Muscle of arm (tissue), 12 donors: ENCODE data around the gene CD48. TPM values are rescaled to one million over a fixed set of nuclear protein-coding genes. Genes with fewer than 3 reads are reported as not detected.
"Not testable (repeated sequence)": the region's sequence is repeated elsewhere in the genome, so short reads cannot be mapped to it uniquely, and the experiment has no call there.

Source experiments
- DNase-seq: peaks from one replicate; pipeline ENCODE4 v3.0.0-alpha.2; 2013
- polyA plus RNA-seq, 12 donors: library from polyadenylated mRNA; unstranded; fragments of 120-200 nt; gene quantifications; one replicate each; pipeline ENCODE4 v1.2.1, GENCODE V29; 2013; ENCODE audit not compliant: insufficient read length in 12 of 12

CD48 gene
- polyA plus RNA-seq, 12 donors: 1.1 to 7.4 (median 1.4) TPM; not detected in 2

DNA sequence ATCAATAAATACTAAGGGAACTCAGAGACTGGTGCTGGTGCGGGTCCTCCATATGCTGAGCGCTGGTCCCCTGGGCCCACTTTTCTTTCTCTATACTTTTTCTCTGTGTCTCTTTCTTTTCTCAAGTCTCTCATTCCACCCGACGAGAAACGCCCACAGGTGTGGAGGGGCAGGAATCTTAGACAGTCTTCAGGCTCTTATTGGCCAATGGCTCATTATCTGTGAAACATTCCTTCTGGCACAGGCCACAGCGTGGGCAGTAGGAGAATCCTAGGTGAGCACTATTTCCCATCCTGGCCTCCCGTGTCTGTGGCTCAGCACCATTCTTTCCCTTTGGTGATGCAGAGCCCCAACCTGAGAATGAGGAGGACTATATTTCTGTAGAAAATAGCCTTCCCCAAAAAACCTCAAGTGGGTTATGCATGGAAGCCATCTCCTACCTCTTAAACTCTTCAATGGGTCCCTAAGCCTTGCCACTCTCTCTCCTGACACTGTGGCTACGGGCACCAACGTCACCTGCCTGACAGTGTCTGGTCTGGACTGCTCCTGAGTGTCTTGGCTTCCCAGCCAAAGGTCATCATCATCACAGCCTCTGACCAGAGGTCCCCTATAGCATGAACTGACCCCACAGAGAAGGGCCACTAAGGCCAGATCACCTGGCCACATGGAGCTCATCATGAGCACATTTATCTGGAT is 58.5 kb downstream of the CD48 start:
- DNase-seq: no peak

DNA sequence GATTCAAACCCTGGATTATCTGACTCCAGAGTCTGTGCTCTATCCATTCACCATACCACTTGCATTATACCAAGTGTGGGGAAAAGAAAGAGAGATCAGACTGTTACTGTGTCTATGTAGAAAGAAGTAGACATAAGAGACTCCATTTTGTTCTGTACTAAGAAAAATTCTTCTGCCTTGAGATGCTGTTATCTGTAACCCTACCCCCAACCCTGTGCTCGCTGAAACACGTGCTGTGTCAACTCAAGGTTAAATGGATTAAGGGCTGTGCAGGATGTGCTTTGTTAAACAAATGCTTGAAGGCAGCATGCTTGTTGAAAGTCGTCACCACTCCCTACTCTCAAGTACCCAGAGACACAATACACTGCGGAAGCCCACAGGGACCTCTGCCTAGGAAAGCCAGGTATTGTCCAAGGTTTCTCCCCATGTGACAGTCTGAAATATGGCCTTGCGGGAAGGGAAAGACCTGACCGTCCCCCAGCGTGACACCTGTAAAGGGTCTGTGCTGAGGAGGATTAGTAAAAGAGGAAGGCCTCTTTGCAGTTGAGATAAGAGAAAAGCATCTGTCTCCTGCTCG is 59.5 kb downstream of the CD48 start:
- DNase-seq: not testable (repeated sequence)

DNA sequence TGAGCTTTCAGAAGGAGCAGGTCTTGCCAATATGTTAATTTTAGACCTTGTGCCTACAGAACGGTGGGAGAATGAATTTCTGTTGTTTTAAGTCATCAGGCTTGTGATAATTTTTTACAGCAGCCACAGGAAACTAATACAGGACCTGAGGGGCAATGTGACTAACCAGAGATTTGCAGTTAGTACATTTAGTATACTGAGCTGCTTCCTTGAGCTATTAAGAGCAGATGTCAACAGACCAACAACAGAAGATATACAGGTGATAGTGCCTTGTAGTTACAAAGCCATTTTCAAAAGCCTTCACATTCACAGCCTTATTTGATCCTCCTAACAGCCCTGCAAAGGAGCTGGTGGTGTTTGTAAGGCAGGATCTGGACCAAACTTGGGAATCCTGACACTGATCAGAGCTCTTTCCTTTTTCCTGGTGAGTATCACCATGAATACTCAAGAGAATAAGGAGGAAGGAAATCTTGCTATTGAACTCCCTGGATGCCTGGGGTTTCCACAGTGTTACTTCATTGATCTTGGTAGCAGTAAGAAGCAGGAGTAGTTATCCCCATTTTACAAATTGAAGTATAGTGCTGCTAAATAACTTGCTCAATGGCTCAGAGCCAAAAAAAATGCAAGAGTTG is 60.1 kb downstream of the CD48 start:
- no peak for DNase-seq

DNA sequence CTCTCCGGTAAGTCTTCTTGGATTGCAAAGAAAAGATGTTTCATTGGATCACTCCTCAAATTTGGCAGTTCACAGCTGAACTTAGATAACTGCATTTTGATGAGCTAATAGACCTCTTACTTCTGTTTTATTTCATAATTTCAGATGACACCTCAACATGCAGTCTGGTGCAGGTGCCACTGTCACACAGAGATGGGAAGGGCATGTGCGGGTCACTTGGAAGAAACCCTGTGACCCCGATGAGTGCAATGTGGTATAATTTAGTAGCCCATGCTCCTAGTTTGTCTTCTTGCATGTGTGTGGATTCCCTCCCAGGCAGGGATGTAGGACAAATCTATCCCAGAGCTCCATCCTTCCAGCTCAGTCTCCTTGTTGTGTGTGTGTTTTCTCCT is 64.3 kb downstream of the CD48 start:
- DNase-seq: no peak

DNA sequence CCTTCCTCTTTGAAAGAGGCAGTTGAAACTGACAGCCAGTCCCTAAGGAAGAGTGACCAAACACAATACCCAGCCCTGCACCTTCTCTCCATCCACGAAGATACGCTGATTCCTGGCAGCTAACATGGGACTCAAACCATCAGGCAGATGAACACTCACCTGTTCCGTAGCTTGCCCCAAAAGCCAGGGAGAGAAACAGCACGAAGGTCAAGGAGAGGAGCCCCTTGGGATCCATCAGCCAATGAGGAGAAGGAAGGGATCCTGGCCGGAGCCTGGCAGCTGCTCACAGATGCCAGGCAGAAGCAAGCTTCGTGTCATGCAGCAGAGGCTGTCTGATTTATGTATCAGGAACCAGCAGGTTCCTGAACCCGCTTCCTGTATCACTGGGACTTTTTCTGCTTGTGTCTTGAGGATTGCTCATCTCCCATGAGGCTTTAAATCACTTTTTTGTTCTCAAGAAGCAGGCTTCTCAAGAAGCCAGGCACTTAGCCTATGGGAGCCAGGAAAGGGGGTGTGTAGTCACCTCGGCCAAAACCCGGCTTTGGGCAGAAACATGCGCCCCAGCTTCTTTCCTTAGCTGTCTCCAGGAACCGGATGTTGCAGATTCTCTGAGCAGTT is 64.8 kb downstream of the CD48 start, which contains the start of gene SLAMF1:
Gene SLAMF1 (minus strand): TSS at position 334 of the 618 bp plus-strand sequence. CDS start 99 bp downstream, at position 235.
- no peak for DNase-seq

DNA sequence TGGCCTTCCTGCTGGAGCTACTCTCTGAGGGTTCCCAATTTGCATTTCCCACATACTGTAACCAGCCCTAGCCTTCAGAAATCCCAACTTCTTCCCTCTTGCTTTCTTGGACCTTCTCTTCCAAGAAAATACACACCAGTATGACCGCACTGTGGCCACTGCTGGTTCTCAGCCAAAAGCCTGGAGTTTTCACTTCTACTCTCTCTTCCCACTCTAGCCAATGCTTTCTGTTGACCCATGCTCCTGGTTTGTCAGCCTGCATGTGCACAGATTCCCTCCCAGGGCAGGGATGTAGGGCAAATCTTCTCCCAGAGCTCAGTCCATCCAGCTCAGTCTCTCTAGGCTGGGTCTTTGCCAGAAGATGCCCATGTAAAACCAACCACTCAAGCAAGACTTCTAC is 65.4 kb downstream of the CD48 start:
- DNase-seq: no peak

DNA sequence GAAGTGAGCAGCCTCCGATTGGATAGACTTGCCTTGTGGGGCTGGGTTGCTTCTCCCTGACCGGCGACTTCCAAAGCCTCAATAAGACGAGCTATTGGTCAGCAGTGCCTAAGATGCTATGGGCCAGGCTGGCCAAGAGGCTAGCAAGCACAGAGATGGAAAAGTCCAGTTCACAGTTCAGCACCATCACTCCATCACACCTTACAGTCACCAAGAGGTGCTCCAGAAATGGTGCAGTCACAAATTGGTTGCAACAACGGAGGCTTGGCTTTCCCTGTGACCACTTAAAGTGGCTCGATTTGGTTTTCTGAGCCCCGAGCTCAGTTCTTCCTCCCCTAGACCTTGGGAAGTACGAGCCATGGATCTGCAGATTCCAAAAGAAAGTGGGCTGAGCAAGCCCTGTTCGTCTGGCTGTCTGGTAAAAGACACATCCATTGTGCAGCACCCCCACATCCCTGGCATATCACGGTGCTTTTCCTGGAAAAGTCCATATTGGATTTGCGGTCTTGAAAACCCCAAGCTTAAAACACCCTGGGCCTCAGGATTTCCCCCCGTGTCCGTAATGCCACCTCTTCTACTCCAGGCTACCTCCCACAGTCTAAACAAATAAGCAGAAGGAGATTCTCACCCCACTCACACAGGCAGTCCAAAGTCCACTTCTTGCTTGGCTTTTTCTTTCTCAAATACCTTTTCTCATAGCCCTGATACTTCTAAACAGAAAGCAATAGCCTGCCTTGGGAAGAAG is 66.1 kb downstream of the CD48 start:
- no peak for DNase-seq

DNA sequence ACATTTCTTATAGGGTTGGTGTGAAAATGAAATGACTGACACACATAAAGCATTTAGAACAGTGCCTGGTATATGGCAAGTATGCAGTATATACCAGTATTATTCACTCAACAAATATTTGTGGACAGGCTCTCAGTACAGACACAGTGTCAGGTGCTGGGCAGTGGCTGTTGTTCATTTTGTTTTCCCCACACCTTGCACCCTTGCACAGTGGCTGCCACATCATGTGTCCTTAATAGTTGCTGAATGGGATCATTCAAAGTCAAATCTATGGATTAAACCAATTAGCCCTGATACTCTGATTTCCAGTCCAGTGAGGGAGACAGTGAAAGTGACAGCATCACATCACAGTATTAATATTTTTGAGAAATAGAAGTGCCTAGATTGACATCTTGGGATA is 67.2 kb downstream of the CD48 start:
- DNase-seq: no peak

DNA sequence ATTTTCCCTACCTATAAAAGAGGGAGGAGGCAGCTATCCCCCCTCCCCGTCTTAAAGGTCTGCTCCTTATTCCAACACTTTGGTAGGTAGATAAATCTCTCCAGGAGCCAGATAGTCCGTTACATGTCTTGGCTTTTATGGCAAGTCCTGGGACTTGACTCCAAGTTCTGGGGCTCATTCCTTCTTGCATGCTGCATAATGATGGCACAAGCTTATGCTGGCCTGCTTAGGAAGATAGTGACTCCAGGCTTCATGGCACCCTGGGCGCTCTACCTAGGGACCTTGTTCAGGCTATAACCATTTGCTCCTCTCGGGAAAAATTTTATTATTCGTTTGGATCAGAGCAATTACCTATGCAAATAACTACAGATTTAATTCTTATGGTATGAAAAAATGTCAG is 68.5 kb downstream of the CD48 start:
- no peak for DNase-seq

DNA sequence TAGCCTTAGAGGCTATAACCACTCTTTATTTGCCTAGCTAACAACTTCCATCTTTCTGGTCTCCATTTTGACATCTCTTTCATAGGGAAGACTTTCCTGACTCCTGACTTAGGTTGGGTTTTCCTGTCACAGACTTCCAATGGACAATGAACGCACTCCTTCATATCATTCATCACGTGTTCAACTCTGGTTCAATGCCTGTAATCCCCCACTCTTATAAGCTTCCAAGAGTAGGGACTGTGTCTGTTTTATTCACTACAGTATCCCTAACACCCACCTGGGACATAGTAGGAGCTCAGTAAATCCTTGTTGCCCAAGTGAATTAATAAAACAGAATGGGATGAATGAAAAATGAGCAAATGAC is 69.4 kb downstream of the CD48 start:
- no peak for DNase-seq

DNA sequence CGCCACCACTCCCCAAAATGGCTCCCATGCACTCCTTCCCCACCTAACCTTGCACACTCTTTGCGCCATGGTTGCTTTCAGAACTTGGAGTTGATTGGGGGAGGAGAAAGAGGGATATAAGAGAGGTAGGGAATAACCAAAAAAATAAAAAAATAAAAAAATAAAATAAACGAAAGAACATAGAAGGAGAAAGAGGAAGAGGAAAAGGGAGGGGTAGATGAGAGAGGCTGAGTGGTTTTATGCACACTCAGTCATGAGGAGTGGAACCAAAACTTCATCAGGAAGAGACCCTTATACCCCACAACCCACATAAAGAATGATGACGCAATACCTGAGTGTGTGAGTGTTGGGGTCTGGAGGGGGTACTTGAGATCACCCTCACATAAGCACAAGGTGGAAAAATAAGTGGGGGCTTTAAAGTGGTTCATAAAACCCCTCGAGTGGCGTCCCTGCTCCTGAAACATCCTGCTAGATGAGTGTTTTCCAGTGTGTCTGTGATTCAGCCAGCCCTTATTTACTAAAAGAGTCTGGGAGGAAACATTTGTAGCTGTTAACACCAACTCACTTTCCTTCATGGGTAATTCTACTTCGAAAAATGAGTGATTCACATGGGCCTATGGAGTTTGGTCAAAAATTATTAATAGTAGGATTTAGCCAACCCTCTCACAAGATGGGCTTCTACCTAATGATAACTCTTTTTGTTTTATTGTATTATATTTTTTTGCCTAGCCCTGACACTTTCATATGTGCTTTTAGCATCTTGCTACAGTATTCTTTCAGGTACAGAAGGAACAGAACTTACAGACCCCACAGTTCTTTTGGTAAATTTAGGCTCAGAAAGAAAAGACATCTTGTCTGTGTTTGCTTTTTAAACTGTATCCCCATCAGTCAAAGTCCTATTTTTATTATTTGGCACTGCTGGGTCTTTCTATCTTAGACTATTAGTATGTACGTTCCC is 70.0 kb downstream of the CD48 start:
- no peak for DNase-seq

DNA sequence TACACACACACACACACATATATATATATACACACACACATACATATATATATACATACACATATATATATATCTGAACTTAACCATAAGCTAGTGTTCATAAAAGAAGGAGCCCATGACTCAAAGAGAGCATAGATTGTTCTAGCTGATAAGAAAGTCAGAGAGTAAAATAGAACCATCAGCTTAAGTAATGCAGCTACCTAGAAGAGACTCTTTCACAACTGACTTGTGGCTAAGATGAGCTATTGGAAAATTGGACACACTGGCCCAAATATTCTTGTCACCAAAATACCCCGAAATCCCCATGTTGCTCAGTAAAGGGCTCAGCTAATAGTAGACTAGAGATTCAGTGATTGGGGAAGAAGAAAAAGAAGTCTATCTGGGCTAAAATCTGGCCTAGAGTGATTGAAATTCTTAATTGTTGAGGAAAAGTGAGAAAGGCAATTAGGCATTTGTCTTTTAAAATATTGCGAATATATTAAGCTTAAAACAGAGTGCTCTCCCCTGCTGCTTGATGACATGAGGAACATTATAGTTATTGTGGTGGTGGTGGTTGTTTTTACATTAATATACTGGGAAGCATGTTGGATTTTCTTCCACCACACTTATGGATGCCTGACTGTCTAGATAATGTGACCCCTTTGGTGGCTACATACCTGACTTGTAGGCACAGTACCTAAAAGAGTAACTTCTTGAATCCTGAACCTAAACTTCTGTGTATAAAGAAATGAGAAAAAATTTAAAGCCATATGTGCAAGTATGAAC is 71.1 kb downstream of the CD48 start:
- DNase-seq: no peak

DNA sequence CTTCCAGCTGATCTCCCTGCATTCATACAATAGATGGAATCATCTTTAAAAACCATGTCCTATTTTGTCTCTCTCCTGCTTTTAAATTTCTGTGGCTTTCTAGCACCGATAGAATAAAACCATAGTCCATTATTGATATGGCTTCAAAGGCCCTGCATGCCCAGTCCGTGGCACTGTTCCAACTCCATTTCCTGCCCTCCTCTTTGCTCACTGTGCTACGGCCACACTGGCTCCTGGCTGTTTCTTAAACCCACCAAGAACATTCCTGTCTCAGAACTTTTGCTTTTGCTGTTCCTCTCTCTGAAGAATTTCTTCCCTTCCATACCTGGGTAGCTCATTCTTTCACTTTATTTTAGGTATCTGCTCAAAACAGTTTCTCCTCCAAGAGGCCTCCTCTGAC is 72.0 kb downstream of the CD48 start:
- no peak for DNase-seq

DNA sequence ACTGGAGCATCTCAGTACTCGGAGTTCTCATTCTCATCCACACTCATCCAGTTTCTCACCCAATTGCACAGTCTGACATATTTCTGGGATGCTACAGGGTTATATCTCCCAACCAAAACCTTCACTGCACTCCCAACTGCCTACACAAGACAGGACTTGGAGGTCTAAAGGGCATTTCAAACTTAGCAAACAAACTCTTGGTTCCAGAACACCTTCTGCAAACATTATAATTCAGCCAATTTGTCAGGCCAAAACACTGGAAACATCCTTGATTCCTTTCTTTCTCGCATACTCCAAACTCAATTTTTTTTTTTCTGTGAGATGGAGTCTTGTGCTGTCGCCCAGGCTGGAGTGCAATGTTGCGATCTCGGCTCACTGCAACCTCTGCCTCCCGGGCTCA is 72.7 kb downstream of the CD48 start:
- no peak for DNase-seq

DNA sequence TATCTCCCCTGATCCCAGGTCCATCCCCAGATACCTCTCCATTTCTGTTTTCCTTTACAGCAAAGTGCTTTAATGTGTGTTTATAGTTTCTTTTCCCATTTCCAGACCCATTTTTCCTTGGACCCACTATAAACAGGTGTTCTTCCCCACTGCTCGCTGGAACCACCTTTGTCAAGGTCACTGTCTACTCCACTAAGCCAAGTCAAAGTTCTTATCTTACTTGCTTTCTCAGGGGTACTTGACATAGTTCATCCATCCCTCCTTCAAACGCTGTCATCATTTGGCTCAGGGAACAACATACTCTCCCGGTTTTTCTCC is 73.1 kb downstream of the CD48 start:
- no peak for DNase-seq

DNA sequence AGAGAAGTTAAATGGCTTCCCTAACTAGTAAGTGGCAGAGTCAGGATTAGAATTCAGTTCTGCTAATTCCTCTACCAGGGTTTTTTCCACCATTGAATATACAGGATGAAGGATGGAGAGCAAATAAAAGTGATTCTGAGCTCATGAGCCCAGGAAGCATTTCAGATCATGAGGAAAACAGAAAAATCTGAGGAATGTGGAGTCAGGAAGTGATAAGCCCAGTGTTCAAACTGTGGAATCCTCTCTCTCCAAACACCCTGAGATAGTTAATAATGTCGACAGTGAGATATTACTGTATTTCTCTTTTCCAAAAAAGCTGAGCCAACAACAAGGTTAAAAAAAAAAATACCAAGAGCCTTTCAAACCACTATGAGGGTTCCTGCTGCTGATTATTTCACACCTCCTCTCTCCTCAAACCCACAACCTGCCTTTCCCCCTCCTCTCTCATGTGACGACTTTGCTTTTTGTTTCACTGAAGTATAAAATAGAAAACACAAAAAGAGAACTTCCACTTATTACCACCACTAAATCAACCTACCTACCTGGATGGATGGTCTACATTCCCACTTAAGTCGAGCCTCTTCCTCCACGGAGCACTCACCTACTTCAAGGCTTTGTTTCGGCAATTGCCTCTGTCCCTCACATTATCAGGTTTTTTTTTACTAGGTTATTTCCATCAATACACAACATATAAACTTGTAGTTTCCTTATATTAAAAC is 73.6 kb downstream of the CD48 start:
- DNase-seq: no peak

DNA sequence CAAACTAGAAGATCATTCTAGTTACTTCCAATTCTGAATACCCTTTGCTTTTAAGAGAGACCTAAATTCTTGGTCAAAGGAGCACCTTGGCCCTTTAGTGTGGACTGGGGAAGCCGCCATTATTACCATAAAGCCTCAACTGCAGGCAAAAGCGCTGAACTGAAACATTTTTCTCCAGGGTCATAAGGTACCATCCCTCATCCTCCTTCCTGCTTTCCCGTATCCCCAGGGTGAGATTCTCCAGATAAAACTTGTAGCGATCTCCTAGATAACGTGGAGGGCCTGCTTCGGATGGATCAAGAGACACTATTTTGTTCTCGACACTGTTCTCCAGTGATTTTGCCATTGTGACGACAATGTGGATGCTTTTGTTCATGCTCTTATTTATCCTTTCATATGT is 74.6 kb downstream of the CD48 start:
- no peak for DNase-seq

DNA sequence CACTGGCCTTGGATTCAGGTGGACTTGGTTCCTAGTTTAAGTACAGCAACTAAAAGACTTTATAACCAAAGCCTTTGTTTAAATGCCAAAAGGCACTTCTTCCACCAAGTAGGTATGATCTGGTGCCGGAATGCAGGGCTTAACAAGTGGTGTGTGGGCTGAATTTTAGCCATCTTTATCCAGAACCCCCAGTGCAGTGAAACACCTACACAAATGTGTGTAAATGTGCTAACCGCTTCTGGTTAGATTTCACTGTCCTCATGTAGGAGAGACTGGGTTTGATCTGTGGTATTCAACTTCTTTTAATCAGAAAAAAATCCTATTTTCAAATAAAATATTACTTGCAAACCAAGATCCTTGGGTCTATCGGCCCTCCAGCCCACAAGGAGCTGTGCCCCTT is 75.1 kb downstream of the CD48 start:
- no peak for DNase-seq

DNA sequence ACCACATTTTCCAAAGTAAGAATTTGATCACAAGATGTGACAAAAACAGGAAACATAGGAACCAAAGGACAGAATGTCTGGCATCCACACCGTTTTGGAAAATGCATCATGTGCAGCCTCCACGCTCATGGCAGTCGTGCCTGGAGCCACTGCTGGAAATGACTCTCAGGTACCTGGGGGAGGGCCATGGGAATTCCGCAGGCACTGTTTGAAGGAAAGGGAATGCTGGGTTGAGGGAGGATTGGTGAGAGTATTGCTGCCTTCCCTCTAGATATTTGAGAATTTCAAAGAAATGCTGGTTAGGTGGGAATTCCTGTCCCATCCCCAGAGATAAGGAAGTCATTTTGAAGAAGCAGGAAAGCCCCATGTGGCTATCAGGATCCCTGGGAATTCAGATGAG is 75.5 kb downstream of the CD48 start:
- DNase-seq: no peak
